ENCODE results near the gene TMEM259.

The TMEM259 gene

DNA sequence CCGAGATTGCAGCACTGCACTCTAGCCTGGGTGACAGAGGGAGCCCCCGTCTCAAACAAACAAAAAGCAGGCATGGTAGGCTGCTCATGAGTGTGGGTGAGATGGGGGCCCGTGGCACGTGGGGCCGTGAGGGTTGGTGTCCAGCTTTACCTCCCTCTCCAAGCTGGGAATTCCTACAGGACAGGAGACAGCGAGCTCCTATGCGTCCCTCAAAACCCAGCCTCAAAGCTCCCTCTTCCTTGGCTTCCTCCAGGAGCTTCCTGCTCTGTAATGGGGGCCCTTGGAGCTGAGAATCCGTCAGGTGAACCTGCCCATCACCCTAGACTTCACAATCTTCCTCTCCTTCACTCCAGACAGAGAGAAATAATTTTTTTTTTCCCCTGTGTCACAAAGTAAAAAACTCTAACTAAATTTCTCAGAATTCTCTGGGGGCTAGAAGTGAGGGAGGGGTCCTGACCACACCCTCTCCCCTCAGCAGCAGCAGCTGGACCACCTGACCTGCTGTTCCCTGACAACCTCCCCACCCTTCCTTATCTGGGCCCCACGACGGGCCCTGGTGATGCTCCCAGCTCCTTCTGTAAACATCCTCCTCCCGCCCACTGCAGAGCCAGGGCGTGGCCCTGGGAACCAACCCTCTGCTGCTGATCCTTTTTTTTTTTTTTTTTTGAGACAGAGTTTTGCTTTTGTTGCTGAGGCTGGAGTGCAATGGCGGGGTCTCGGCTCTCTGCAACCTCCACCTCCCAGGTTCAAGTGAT is 58.9 kb downstream of the TMEM259 start:
- Histone ChIP-seq H3K4me1 (ENCODE audit: control insufficient read depth in 2 of 2, insufficient read depth in 2 of 2, low read length in 2 of 2) (no peaks in the 10 kb centered on the region), H3K27ac (ENCODE audit: low read depth in 2 of 2, low read length in 2 of 2) (no peak overlapping the region), H3K36me3 (ENCODE audit: control insufficient read depth in 2 of 2, insufficient read depth in 2 of 2, low read length in 2 of 2) (peaks cover 12 to 18% of the 10 kb centered on the region in 2 donors), H3K9ac (ENCODE audit: low read depth in 1 of 2, low read length in 2 of 2) (no peak overlapping the region), H3K9me3 (ENCODE audit: control insufficient read depth in 2 of 2, low read length in 2 of 2) (no peaks in the 10 kb centered on the region), H3K4me3 (ENCODE audit: low read length in 2 of 2) (no peak overlapping the region), H3K27me3 (ENCODE audit: control insufficient read depth in 2 of 2, insufficient read depth in 2 of 2, low read length in 2 of 2) (no peaks in the 10 kb centered on the region)

DNA sequence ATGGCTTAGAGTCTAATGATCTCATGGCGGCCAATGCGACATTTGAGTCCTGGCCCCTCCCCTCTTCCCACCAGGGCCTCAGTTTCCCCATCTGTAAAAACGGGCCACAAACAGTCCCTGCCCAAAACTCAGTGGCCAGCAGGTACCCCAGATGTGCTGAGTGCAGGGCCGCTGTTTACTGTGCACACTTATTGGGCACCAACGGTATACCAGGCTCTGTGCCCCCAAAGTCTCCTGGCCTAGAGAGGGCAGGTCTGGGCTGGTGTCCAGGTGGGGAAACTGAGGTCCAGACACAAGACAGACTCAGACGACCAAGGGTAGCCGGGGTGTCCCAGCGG is 60.4 kb downstream of the TMEM259 start:
- no peak overlapping the region for H3K27ac ChIP-seq (ENCODE audit: low read depth in 2 of 2, low read length in 2 of 2)
- H3K9ac ChIP-seq (ENCODE audit: low read depth in 1 of 2, low read length in 2 of 2): no peak overlapping the region
- H3K4me1 ChIP-seq (ENCODE audit: control insufficient read depth in 2 of 2, insufficient read depth in 2 of 2, low read length in 2 of 2): peaks cover 5 to 9% of the 10 kb centered on the region in 2 donors
- H3K36me3 ChIP-seq (ENCODE audit: control insufficient read depth in 2 of 2, insufficient read depth in 2 of 2, low read length in 2 of 2): peaks cover 7 to 15% of the 10 kb centered on the region in 2 donors
- H3K4me3 ChIP-seq (ENCODE audit: low read length in 2 of 2): no peak overlapping the region
- no peaks in the 10 kb centered on the region for H3K9me3 ChIP-seq (ENCODE audit: control insufficient read depth in 2 of 2, low read length in 2 of 2)
- H3K27me3 ChIP-seq (ENCODE audit: control insufficient read depth in 2 of 2, insufficient read depth in 2 of 2, low read length in 2 of 2): peaks cover 0 to 2% of the 10 kb centered on the region in 2 donors

DNA sequence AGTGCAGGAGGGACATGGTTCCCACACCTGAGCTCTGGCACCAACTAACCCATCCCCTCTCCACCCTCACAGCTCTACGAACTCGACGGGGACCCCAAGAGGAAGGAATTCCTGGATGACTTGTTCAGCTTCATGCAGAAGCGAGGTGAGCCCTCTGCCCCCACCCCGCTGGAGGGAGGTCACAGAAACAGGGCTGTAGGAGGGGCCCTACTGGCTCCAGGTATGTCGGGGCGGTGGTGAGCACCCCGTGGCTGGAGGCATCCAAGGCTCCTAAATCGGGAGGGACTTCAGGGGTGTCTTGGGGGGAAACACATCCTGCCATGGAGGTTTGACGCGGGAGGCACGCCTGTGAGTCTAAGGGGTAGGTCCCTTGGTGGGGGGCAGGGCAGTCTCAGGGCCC is 60.9 kb downstream of the TMEM259 start:
- H3K27me3 ChIP-seq (ENCODE audit: control insufficient read depth in 2 of 2, insufficient read depth in 2 of 2, low read length in 2 of 2): peaks cover 0 to 2% of the 10 kb centered on the region in 2 donors
- peaks cover 4 to 13% of the 10 kb centered on the region in 2 donors for H3K36me3 ChIP-seq (ENCODE audit: control insufficient read depth in 2 of 2, insufficient read depth in 2 of 2, low read length in 2 of 2)
- H3K9ac ChIP-seq (ENCODE audit: low read depth in 1 of 2, low read length in 2 of 2): no peak overlapping the region
- no peak overlapping the region for H3K27ac ChIP-seq (ENCODE audit: low read depth in 2 of 2, low read length in 2 of 2)
- H3K4me3 ChIP-seq (ENCODE audit: low read length in 2 of 2): no peak overlapping the region
- no peaks in the 10 kb centered on the region for H3K9me3 ChIP-seq (ENCODE audit: control insufficient read depth in 2 of 2, low read length in 2 of 2)
- peaks cover 6 to 10% of the 10 kb centered on the region in 2 donors for H3K4me1 ChIP-seq (ENCODE audit: control insufficient read depth in 2 of 2, insufficient read depth in 2 of 2, low read length in 2 of 2)
